NCI-H146 treated with DMSO at 0.1 percent for 48 hours (cell line): ENCODE measurements around the gene RBM47.
"Not testable (repeated sequence)": the region's sequence is repeated elsewhere in the genome, so short reads cannot be mapped to it uniquely, and the experiment has no call there.

Experiments used
- DNase-seq: peaks from one replicate; lab custom pipeline; 2025; ENCODE audit not compliant: unreplicated experiment; lab: John Stamatoyannopoulos, UW

The RBM47 gene

DNA sequence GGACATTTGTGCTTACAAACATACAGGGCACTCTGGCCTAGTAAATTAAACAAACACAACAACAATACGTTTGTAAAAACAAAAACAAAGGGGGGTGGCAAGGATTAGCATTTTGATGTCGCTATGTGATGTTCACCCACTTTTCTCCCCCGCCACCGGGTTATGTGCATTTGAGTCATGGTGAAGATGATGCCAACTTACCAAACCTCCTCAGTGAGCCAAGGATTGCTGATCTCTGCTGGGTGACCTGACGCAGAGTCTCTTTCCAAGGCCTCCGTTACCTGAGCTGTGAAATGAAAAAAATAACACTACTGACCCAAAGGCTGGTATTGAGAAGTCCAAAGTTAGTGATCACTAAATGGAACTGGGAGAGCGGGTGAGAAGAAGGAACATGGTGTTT is 85.4 kb downstream of the RBM47 start:
- no peak for DNase-seq

DNA sequence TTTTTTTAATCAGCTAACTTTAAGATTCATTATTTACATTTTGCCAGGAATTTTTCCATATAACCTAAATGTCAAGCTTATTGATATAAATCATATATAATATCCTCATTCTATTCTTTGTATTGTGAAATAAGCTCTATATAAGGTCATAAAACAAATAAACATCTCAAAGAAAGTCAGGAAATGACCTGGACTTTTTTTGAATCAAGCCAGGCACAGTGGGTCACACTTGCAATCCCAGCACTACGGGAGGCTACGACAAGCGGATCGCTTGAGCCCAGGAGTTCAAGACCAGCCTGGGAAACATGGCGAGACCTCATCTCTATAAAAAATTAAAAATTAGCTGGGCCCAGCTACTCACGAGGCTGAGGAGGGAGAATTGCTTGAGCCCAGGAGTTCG is 88.9 kb downstream of the RBM47 start:
- DNase-seq = no peak

DNA sequence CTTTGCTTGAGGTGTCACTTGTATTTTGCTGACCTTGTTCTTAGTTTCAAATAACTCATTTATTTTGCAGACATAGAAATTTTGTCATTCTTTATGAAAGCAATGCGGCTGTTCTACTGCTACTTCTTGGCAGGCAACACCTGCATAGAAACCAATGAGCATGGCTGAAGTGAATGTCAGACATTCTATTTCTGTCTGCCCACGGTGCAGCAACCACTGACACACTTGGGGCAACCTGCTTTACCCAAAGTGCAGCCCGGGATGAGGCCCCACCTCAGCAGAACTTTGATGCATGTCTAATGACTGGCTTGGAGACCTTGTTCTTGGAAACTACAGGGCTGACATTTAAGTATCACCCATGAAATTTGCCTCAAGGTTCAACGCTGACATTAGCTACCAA is 93.6 kb downstream of the RBM47 start:
- DNase-seq = no peak

DNA sequence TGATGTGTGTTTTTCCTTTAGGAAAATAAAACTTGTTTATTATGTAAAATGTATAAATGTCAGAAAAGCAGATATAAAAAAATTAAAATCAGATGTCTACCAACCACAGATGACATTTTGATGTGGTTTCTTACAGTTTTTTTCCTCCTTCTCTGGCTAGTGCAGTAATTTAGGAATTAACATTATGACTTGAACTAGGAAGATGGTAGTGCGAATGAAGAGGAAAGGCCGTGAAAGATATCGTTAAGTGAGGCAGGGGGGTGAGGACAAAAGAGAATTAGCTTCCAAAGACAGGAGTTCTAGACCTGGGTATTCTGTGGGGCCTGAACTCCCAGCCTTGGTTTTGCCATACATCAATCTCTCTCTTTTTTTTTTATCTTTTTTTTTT is 98.0 kb downstream of the RBM47 start:
- DNase-seq = no peak

DNA sequence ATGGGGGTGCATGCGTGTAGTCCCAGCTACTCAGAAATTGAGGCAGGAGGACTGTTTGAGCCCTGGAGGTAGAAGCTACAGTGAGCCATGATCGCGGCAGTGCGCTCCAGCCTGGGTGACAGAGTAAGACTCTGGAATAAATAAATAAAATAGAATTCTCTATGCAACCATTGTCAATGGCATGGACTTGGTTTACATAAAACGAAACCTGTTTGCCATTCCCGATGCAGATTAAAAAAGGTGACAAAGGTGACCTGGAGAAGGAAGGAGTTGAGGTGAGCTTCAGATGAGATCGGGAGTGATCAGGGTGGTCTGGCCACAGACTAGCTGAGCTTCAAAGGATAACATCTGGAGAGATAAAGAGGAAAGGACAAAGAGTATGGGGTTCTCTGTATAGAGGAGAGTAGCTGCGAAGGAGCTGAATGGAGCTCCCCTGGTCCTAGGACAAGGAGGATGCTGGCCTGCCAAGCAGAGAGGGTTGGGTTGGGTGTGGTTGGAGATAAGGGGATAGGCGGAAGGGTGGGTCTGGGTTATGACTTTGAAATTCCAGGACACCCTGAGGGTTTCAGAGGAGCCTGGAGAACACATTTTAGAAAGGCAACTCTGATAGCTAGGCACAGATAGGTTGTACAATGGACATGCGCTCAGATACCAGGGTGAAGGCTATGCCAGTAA is 98.6 kb downstream of the RBM47 start:
- no peak for DNase-seq

DNA sequence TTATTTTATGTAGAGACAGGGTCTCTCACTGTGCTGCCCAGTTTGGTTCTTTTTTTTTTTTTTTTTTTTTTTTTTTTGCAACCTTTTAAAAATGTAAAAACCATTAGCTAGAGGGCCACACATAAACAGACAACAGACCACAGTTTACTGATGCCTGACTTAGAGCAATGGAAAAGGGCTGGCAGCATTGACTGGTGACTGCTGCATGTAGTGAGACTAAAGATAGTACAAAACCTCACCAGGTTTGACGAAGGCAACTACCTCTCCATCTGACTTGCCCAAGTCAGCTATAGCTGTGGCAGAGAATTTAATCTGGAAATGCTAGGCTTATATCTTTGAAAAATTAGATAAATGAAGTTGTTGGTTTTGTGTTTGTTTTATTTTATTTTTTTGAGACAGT is 102.9 kb downstream of the RBM47 start:
- no peak for DNase-seq

DNA sequence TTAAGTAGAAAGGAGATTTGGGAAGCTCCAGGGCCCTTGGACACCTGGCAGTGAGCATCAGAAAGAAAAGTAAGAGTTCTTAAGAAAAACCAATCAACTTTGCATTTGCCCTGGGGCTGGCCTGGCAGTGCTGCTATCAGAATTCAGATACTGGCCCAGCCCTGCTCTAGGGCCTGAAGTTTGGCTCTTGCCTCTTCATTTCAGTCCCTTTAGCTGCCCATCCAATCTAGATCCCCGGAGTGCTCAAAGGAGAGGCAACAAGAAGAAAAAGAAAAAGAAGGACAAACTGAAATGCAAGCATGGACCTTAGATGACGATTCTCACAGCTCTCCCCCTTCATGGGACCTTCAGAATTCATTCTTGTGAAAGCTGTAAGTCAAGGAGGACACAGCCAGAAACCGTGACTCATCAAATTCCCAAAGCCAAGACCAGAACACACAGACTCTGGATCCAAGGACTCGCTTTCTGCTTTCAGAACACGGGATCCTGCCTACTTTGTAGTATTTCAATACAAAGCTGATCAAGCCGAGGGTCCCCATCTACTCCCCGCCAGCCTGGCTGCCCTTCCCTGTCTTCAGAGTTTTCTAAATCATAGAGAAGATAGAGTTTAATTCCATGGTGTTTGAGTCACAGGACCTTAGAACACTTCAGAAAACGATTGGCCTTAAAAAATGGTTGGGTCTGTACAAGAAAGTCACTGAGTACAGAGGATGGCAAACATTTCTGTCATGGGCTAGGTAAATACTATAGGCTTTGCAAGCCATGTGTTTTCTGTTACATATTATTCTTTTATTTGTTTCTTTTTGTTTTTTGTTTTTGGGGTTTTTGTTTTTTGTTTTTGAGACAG is 103.7 kb downstream of the RBM47 start:
- no peak for DNase-seq

DNA sequence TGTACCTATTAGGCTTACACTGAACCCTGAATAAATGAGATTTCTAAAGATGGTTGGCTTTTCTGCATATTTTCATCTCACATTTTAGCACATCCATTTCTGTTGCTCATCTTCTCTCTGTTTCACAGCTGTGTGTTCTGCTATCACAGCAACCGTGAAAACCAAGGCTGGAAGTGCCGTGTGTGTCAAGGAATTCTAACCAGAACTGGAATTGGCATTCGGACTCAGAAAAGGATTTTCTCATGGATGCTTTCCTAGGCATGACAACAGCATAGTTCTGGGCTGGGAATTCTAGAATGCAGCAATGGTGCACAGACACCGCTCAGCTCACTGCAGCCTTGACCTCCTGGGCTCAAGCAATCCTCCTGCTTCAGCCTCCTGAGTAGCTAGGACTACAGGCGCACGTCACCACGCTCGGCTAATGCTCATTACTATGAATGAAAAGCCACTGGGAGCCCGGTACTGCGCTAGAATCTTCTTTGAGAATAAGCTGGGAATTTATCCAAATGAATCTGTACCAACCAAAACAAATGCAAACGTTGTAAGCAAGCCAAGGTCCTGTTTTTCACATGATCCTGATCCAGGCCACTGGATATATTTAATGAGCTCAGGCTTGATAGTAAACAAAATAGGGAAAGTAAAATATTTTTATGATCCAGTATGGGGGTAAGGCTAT is 105.2 kb downstream of the RBM47 start:
- no peak for DNase-seq

DNA sequence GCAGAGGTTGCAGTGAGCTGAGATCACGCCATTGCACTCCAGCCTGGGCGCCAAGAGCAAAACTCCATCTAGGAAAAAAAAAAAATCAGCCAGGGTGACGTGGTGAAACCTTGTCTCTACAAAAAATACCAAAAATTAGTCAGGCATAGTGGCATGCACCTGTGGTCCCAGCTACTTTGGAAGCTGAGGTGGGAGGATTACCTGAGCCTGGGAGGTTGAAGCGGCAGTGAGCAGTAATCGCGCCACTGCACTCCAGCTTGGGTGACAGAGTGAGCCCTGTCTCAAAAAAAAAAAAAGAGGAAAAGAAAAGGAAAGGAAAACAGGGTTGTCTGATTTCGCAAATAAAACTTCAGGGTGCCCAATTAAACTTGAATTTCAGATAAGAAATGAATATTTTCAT is 106.1 kb downstream of the RBM47 start:
- DNase-seq = no peak

DNA sequence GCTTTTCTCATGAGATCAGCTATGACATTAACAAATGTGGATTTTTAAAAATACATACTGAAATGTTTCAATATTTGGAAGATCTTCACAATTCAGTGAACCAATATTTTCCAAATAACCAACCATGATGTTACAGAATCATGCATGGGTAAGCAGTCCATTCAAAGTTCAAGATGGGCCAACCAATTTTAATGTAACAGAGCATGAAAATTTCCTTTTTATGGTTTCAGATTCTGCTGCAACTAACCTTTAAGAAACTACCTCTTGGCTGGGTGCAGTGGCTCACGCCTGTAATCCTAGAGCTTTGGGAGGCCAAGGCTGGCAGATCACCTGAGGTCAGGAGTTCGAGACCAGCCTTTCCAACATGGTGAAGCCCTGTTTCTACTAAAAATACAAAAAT is 107.7 kb downstream of the RBM47 start:
- no peak for DNase-seq

DNA sequence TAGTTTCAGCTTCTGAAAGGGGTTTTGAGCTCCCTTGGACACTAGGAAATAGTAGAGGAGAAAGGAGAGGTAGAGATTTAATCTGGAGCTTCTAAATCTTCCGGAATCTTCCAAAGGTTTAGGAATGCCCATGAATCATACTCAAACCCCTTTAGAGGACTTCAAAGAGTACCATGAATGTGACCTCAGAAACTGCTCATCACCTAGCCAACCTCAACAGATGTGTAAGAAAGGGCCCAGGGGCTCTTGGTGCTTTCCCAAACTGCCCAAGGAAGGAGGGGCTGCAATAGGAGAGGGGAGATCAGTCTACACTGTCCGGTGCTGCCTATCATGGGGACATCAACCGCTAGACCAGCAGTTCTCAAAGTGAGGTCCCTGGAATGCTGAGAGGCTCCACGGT is 109.1 kb downstream of the RBM47 start:
- DNase-seq = no peak

DNA sequence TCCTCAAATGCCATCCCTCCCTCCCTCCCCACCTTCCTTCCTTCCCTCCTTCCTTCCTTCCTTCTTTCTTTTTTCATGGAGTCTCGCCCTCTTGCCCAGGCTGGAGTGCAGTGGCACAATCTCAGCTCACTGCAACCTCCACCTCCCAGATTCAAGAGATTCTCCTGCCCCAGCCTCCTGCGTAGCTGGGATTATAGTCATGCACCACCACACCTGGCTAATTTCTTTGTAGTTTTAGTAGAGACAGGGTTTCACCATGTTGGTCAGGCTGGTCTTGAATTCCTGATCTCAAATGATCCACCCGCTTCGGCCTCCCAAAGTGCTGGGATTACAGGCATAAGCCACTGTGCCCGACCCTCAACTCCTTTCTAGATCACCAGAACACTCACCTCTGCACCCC is 112.6 kb downstream of the RBM47 start:
- not testable (repeated sequence) for DNase-seq

DNA sequence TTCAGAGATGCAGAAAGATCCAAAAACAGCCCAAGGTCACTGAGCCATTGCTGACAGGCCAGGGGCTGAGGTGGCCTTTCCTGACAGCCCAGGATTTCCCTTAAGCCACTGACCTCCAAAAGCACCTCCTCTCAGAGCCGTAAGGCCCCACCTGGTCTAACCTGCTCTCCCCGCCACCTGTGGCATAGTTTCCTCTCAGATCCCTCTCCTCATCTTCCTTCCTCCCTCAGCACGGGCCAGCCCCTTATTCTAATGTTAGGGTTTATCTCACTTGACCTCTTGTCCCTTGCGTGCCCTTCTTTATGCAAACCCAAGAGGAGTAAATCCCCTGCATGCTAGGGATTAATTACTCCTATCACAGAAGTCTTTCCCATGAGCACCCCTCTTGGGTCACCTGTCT is 113.0 kb downstream of the RBM47 start:
- no peak for DNase-seq

DNA sequence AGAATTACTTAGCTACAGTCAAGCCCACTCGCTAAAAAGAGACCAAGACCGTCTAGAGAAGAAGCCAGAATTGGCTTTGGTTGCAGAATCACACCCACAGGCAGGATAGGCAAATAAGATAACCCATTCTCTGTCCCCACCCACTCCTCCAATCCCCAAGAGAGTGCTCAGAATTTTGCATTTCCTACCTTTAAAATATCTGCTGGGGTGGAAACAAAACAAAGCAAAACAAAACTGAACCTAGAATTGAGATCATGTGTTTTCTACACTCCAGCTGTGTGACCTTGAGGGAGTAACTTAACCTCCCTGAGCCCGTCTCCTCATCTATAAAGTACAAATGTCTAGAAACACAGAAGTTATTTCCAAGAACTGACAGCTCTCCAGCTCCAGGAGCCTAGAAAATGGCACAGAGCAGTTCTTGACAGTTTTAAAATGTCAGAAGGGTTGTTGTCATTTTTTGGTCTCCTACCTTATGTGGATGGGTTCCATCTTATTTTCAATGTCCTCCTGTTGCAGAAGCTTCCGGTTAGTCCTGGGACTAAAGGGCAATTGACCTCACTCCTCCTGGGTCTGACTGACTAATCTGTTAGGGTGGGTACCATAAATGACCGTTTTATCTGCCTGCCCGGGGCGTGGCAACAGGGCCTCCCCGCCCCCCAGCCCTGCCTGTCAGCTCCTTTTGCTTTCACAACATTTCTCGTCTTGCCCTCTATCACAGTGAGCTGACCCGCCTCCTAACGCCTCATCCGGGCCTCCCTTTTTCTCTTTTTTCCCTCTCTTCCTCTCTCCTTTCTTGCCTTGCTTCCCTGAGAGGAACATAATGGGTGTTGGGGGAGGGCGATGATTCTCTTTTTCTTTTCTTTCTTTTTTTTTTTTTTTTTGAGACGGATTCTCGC is 114.0 kb downstream of the RBM47 start:
- no peak for DNase-seq

DNA sequence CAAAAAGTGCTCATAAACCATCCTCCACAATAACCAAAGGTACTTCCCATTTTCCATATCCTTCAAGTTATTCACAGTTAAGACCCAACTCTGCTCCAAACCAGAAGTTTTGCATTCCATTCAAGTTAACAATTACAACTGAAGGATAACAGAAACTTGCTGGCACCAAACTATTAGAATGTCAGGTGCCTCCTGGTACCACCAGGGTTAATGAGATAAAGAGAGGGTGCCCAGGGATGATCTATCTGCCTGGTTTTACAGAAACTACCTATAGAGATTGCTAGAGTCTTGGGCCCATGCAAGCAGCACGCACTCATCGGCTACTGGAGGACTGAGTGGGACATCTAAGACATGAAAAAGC is 114.6 kb downstream of the RBM47 start:
- no peak for DNase-seq

DNA sequence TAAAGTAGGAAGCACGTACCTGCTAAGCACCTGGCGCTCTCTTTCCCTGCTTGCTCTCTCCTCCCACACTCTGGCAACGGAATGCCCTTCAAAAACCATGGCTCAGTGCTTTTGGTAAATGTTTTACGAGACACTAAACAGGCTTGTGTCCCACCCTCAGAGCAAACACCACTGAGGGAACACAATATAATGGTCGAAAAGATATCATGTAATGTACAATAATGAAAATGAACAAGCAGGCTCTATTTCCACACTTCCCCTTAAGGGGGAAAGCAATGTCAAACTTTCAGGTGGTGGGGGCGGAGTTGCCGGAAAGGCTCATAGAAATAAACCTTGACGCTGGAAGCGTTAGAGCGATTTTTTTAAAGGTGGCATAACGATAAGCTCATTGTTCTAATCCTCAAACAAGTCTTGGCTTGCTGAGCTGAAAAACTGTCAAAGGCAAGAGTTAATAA is 115.1 kb downstream of the RBM47 start:
- DNase-seq = no peak

DNA sequence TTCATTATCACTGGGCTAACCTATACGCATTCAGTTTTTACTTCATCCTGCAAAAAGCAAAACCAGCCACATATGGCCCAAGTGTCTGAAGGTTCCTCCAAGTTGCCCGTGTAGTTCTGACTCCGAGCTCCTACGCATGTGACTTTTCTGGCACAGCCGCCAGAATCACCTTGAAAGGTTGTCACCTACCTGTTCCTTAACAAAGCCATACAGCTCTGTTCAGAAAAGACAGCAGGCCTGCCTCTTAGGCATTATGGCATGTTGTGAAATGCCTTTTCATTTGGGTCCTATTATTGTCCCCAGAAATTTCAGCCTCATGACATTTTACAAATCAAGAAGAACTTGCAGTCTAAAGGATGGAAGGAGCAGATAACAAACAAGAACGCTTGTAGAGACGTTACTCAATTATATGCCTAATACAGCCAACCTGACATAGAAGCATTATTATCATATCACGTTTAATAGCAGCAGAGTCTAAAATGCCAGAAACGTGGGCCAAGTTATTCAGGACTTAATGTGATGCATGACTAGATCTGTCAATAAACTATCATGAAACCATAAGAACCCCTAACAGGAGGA is 118.5 kb downstream of the RBM47 start:
- DNase-seq = no peak

DNA sequence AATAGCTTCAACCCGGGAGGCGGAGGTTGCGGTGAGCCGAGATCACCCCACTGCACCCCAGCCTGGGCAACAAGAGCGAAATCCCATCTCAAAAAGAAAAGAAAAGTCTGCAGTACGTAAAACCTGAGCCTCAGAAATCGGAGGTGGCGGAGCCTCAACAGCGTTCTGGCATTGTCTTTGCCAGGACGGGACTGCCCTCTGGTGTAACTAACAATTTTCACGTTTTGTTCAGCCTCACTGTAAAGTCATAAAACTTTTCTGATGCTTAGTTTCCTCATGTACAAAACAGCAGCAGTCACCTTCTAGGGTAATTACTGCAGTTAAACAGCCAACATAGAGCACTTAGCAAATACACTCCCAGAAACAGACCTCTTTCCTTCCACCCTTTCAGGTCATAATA is 121.7 kb downstream of the RBM47 start:
- DNase-seq = no peak

DNA sequence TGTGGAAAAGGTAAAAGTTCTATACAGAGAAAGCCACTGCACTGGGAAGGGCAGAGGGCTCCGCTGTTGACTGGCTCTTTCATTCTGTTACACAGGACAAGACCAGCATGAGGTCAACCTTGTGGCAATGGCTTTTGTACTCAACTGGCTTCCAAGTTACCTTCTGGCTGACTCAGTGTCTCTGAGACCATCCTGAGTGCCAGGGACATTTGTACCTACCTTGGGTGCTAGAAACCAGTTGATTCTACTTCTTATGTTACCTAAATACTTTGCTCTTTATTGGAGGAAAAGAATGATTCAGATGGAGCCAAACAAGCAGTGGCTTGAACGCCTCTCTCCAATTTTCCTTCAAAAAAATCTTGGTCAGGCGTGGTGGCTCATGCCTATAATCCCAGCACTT is 123.2 kb downstream of the RBM47 start:
- no peak for DNase-seq

DNA sequence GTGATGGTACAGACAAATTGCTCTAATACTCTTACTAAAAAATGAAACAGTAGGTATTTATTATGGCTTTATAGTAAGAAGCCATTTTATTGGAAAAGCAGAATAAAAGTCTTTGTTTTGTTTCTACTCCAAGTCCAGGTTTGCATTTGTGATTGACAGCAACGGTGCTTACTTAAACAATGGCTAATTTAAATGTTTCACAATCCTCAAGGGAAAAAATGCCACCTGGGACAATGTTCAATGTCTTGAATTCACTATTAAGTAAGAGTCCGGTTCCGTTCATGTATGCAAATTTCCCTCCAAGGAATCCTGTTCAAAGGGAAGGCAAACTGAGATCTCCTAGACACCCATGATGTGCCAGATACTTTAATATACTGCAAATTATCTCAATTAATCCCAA is 123.6 kb downstream of the RBM47 start:
- no peak for DNase-seq

DNA sequence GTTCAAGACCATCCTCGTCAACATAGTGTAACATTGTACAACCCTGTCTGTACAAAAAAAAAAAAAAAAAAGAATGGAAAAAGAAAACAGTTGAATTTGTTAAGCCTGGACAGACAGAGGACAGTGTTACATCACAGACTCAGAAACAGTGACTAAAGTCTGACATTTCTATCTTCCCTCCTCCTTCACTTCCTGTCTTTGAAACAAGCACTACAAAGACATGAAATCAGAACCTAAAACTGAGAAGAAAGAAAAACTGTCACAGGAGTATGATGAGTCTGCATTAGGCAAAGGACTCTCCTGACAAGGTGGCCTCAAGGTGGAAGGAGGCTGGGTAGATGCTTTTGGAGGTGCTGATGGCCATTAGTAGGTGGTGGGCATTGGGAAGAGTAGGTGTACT is 126.7 kb downstream of the RBM47 start:
- no peak for DNase-seq
